Gastroesophageal sphincter (tissue), 4 donors: Measurements from ENCODE around the gene TMEM47. TPM values are rescaled to one million over a fixed set of nuclear protein-coding genes. Genes with fewer than 3 reads are reported as not detected.

Experiments
- ATAC-seq: fragments of 150-250 bp; one replicate; pipeline ENCODE4 v1.9.1; 2016; ENCODE audit warnings: mild to moderate bottlenecking, moderate library complexity
- H3K27ac ChIP-seq, 4 donors: fragments of 200-600 bp; sonication (generic) in 3 of 4; 1 replicate in 3 of 4; 2 replicates in 1 of 4; pipeline ENCODE4 v1.5.1; 2016 to 2019
- H3K27me3 ChIP-seq: fragments of 200-600 bp; sonication (generic); one replicate; pipeline ENCODE4 v1.5.1; 2019
- H3K36me3 ChIP-seq, 2 donors: fragments of 200-600 bp; sonication (generic); one replicate each; pipeline ENCODE4 v1.5.1; 2019; ENCODE audit warnings: control low read depth in 1 of 2
- H3K4me1 ChIP-seq, 3 donors: fragments of 200-600 bp; sonication (generic); 1 replicate in 2 of 3; 2 replicates in 1 of 3; pipeline ENCODE4 v1.5.1; 2016 to 2019; ENCODE audit warnings: control low read depth in 2 of 3
- H3K4me3 ChIP-seq, 2 donors: fragments of 200-600 bp; sonication (generic); one replicate each; pipeline ENCODE4 v1.5.1; 2019; ENCODE audit warnings: mild to moderate bottlenecking in 1 of 2, moderate library complexity in 1 of 2
- H3K9me3 ChIP-seq, 3 donors: fragments of 200-600 bp; sonication (generic); one replicate each; pipeline ENCODE4 v1.5.1; 2017 to 2019; ENCODE audit warnings: control low read depth in 2 of 3
- EP300 ChIP-seq: sonication (generic); formaldehyde crosslinking; IDR thresholded peaks from one replicate; pipeline ENCODE4 v1.6.1; 2017; ENCODE audit warnings: antibody characterized with exemption, mild to moderate bottlenecking
- POLR2A ChIP-seq, 2 donors: fragments of 450-650 bp; IDR thresholded peaks; one replicate each; pipeline ENCODE4 v1.6.1; 2017; ENCODE audit warnings: antibody characterized with exemption in 2 of 2, mild to moderate bottlenecking in 2 of 2, moderate library complexity in 1 of 2
- POLR2AphosphoS5 ChIP-seq: sonication (generic); formaldehyde crosslinking; IDR thresholded peaks from one replicate; pipeline ENCODE4 v1.6.1; 2017; ENCODE audit warnings: antibody characterized with exemption
- WGBS, 2 donors: methylation state at CpG; one replicate each; pipeline ENCODE4 v1.1.5; 2018; ENCODE audit warnings: low coverage in 1 of 2; 5-methylcytosine and 5-hydroxymethylcytosine counted together
- total RNA-seq, 4 donors: library from RNA; depleted of rRNA; stranded (reverse); fragments of >200 nt; gene quantifications; one replicate each; pipeline ENCODE4 v1.1.0, GENCODE V29; 2016
- TF ChIP-seq, protein P1 (sequence below), 4 experiments: fragments of 200-600 bp in 2 of 4; fragments of 450-650 bp in 2 of 4; sonication (generic) in 1 of 4; IDR thresholded peaks; one replicate each; pipeline ENCODE4 v1.5.1; 2017 to 2019; ENCODE audit warnings: antibody characterized with exemption in 4 of 4, mild to moderate bottlenecking in 2 of 4, moderate library complexity in 2 of 4

TMEM47 gene
- 100 to 1,000 TPM; 146 to 308 (median 216) TPM for total RNA-seq

DNA sequence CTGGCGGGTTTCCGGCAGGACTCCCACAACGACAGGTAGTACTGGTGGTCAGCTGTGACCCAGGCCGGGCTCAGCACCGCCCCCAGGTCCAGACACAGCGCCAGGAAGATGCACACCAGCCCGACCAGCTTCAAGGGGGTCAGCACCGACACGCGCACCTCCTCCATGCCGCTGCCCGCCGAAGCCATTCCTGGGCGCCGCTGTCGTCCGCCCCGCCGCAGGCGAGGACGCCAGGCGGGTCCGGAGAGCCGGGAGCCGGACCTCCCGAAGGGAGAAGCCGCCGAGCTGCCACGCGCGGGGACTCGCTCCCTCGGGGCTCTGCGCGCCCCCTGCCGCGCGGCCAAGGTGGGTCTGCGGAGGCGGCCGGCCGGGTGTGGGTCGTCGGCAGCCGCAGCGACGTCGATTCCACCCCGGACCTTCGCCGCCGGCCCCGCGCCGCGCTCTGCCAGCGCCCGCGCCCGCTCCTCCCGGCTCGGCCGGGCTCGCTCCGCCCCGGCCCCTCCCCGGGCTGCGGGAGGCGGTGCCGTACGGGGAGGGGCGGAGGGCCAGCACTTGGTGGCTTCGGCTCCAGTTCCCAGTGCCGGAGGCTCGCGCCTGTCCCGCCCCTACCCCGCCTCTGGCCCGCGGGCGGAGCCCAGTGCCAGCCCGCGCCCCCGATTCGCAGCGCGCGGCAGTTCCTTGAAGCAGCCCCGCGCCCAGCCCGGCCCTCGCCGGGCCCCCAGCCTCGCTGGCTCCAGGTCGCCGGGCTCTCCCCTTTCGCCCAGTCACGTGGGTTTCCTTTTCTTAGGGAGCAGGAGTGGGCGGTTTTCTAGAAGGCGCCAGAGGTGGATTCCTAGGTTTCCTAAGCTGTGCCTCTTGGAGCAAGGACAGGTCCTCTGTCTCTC, at the start of gene TMEM47:
Gene TMEM47, minus strand, starts transcription at position 444 of the 884 bp plus-strand sequence. Its CDS starts 256 bp downstream, at position 188.
- Histone ChIP-seq H3K4me1 (peaks cover 0 to 10% (median 0%) of the 10 kb centered on the region in 3 donors), H3K27me3 (no peaks in the 10 kb centered on the region), H3K4me3 (peak within 1 kb of the TSS; percentile 77 to 94), H3K36me3 (no peaks in the 10 kb centered on the region), H3K27ac (peak within 1 kb of the TSS; percentile 89 to 95 (median 92)), H3K9me3 (no peaks in the 10 kb centered on the region)
- peak; percentile 96 for ATAC-seq
- WGBS, 2 donors = no CpG with 5 or more reads among the region's 100 CpGs
- TF ChIP-seq POLR2A (IDR thresholded peaks at IDR 0.05) (peak; percentile 75 to 95), EP300 (no peak)
- TF ChIP-seq, protein P1, sequence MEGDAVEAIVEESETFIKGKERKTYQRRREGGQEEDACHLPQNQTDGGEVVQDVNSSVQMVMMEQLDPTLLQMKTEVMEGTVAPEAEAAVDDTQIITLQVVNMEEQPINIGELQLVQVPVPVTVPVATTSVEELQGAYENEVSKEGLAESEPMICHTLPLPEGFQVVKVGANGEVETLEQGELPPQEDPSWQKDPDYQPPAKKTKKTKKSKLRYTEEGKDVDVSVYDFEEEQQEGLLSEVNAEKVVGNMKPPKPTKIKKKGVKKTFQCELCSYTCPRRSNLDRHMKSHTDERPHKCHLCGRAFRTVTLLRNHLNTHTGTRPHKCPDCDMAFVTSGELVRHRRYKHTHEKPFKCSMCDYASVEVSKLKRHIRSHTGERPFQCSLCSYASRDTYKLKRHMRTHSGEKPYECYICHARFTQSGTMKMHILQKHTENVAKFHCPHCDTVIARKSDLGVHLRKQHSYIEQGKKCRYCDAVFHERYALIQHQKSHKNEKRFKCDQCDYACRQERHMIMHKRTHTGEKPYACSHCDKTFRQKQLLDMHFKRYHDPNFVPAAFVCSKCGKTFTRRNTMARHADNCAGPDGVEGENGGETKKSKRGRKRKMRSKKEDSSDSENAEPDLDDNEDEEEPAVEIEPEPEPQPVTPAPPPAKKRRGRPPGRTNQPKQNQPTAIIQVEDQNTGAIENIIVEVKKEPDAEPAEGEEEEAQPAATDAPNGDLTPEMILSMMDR (IDR thresholded peaks at IDR 0.05) = peak in 2 of 4 experiments; percentile 4 to 7

DNA sequence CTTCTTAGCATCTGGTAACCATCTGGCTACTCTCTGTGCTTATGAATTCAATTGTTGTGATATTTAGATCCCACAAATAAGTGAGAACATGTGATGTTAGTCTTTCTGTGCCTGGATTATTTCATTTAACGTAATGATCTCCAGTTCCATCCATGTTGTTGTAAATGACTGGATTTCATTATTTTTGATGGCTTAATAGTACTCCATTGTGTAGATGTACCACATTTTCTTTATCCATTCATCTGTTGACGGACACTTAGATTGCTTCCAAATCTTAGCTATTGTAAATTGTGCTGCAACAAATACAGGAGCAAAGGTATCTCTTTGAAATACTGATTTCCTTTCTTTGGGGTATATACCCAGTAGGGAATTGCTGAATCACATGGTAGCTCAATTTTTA, 30.0 kb upstream of the TMEM47 start:
- H3K9me3 ChIP-seq = no peaks in the 10 kb centered on the region
- WGBS, 2 donors = 36 to 94% methylated on average over 1 to 2 of the region's 2 CpGs
- TF ChIP-seq, protein P1 (IDR thresholded peaks at IDR 0.05) = no peak
- TF ChIP-seq EP300 = no peak
- no peak for TF ChIP-seq POLR2A (IDR thresholded peaks at IDR 0.05)
- no peak for TF ChIP-seq POLR2AphosphoS5

DNA sequence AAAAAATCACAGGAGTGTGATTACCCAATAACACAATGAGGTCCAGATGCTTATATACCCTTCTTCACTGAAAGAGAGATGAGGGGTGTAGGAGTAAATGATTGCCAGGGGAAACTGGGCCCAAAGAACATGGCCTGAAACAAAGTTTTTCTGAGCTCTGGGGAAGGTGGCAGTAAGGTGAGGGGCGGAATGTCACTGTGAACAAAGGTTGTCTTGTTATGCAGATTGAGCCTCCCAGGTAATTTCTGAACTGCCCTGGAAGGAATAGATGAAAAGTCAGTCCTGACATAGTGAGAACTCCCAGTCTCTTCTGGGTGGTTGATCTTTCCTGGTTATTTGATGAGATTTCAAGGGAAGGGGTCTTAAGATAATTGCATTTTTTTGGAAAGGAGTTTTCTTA, 2.5 kb upstream of the TMEM47 start:
- 71 to 100% methylated on average over 1 of the region's 1 CpG for WGBS, 2 donors
- no peak for ATAC-seq
- no peak overlapping the region for H3K27ac ChIP-seq
- H3K27me3 ChIP-seq = no peaks in the 10 kb centered on the region
- H3K9me3 ChIP-seq = no peaks in the 10 kb centered on the region
- H3K36me3 ChIP-seq = no peaks in the 10 kb centered on the region
- TF ChIP-seq EP300 = no peak
- no peak for TF ChIP-seq POLR2AphosphoS5
- TF ChIP-seq, protein P1 (IDR thresholded peaks at IDR 0.05) = no peak
- TF ChIP-seq POLR2A (IDR thresholded peaks at IDR 0.05) = no peak
- no peak overlapping the region for H3K4me3 ChIP-seq
- H3K4me1 ChIP-seq = no peaks in the 10 kb centered on the region

More for the DNA sequence above, 30.0 kb upstream of the TMEM47 start:
- Histone ChIP-seq H3K4me3 (no peak overlapping the region), H3K27ac (no peak overlapping the region), H3K36me3 (no peaks in the 10 kb centered on the region), H3K27me3 (no peaks in the 10 kb centered on the region), H3K4me1 (no peaks in the 10 kb centered on the region)
- no peak for ATAC-seq

DNA sequence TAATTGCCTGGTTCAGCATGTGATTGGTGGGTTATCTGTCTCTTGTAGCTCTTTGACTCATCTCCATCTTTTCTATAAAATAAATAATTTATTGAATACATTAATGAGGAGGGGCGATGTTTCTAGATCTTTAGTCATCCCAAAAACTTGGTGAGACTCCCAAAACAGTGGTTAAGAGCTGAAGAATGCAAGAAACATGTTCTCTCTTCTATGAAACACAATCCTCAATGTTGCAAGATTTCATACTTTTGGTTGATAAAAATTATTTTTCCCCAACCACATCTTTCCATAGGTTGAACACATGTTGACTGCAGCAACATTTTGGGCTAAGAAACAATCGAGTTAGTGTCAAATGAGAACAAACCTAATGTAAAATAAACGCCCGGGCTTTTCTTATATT, 1.2 kb upstream of the TMEM47 start:
- H3K27me3 ChIP-seq = no peaks in the 10 kb centered on the region
- no peak for ATAC-seq
- H3K27ac ChIP-seq = no peak overlapping the region
- no peaks in the 10 kb centered on the region for H3K36me3 ChIP-seq
- no peak overlapping the region for H3K4me3 ChIP-seq
- 70 to 77% methylated on average over 4 of the region's 4 CpGs for WGBS, 2 donors
- no peak for TF ChIP-seq EP300
- TF ChIP-seq POLR2AphosphoS5 = no peak
- TF ChIP-seq POLR2A (IDR thresholded peaks at IDR 0.05) = no peak
- TF ChIP-seq, protein P1 (IDR thresholded peaks at IDR 0.05) = no peak
- H3K9me3 ChIP-seq = no peaks in the 10 kb centered on the region
- H3K4me1 ChIP-seq = no peaks in the 10 kb centered on the region

DNA sequence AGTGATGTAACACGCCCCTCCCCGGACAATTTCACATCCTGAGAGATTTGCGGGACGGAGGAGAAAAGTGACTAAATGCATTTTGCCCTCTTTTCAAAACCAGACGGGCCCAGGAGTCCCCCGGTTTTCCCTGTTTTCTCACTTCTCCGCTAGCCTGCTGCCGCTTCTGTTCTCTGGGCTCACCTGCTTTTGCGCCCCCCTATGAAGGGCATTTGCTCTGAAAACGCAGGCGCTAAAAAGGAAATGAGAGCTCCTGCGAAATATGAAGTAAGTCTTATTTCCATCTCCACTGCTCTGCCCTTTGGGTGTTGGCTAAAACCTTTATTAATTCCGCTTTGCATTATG, 613 bp upstream of the TMEM47 start:
- H3K36me3 ChIP-seq = no peaks in the 10 kb centered on the region
- H3K4me1 ChIP-seq = peaks cover 0 to 4% (median 0%) of the 10 kb centered on the region in 3 donors
- no peaks in the 10 kb centered on the region for H3K27me3 ChIP-seq
- peak overlapping the region; percentile 56 to 93 (median 90) for H3K27ac ChIP-seq
- H3K9me3 ChIP-seq = no peaks in the 10 kb centered on the region
- TF ChIP-seq POLR2A (IDR thresholded peaks at IDR 0.05) (no peak), EP300 (no peak), POLR2AphosphoS5 (no peak)
- TF ChIP-seq, protein P1 (IDR thresholded peaks at IDR 0.05) = no peak
- 8 to 60% methylated on average over 1 to 3 of the region's 13 CpGs for WGBS, 2 donors
- no peak for ATAC-seq
- peak overlapping the region; percentile 77 to 94 for H3K4me3 ChIP-seq
